RCC 7860 (cell line): ENCODE results near the gene ZSCAN5A.
"Not testable (repeated sequence)": the region's sequence is repeated elsewhere in the genome, so short reads cannot be mapped to it uniquely, and the experiment has no call there.

Experiments used
- DNase-seq: peaks from one replicate; pipeline ENCODE4 v3.0.0-alpha.2; 2015; ENCODE audit warnings: low spot score
- FAIRE-seq: peaks from 2 replicates; lab custom pipeline; 2012; peaks lifted over from hg19 to GRCh38; lab: Jason Lieb, UNC

ZSCAN5A gene

DNA sequence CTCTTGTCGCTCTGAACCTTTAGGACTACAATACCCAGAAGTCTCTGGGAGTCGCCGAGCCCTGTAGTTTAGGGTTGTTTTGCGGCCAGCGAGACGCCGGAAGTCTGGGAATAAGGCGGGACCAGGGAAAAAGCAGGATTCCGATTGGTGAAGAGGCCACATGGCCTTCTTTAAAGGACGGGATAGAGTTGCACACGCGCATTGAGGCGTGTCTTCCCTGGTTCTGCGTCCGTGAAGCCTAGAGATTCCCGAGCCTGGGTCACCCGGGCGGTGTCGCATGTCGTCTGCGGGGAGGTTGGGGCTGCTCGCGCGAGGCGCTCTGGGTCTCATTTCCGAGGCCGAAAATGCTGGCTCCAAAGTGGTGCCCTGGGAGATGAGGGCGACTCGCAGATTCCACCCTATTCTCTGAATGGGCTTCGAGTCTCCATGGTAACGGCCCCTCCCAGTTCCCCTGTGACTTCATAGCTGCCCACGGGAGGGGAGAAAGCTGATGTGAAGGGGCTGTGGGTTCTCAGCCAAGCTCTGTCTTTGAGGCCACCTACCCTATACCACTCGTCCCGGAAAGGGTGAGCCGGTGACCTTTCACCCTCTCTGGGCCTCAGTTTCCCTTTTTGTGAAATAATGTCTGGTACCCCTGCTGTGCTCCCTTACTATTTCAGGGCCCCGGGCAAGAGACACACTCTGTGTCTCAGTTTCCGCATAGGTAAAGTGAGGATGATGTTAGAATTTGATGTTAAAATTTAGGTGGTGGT lies 614 bp upstream of the ZSCAN5A start:
- DNase-seq, result peak; percentile 89
- peak; percentile 79 for FAIRE-seq

GRCh38 chr19:56314018-56314380 lies 640 bp downstream of the ZSCAN5A start:
- FAIRE-seq, result no peak
- DNase-seq, result no peak

DNA sequence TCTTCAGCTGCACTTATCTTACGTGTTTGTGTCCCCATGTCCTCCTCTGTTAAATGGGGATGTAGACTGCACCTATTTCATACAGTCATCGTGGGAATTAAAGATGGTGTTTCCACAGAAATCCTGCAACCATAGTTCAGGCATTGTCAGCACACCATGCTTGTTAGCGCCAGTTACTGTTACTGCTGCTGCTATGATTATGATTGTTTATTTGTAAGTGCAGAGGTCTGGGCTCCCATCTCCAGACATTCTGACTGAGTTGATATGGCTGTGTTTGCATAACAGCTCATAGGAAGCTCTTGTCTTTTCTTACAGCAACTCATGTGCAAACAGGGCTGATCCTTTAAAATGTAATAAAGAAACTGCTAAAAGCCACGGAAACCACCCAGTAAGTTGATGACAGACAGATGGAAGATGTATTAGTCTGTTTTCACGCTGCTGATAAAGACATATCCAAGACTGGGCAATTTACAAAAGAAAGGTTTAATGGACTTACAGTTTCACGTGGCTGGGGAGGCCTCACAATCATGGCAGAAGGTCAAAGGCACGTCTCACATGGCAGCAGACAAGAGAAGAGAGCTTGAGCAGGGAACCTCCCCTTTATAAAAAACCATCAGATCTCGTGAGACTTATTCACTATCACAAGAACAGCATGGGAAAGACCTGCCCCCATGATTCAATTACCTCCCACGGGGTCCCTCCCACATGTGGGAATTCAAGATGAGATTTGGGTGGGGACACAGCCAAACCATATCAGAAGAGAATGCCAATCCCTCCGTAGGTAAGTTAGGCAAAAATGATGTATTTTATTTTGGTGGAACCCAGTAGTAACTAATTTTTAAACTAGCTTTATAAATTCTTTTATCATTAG lies 1.6 kb downstream of the ZSCAN5A start:
- FAIRE-seq, result no peak
- no peak for DNase-seq

DNA sequence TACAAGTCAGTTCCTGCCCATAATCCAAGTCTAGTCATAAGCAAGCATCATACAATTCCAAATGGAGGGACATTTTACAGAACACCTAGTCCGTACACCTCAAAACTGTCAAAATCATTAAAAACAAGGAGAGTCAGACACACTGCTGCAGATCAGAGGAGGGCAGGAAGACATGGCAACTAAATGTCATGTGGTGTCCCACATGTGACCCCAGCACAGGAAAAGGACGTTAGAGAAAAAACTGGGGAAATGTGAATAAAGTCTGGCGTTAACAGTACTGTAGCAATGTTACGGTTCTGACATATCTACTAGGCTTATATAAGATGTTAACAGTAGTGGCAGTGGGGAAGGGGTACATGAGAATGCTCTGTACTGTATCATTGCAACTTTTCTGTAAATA lies 2.3 kb downstream of the ZSCAN5A start:
- DNase-seq, result no peak
- no peak for FAIRE-seq

GRCh38 chr19:56310462-56310861 lies 4.2 kb downstream of the ZSCAN5A start:
- no peak for FAIRE-seq
- DNase-seq, result no peak

- DNase-seq (no peak), FAIRE-seq (no peak)
Measured at GRCh38 chr19:56309511-56310185, 5.0 kb downstream of the ZSCAN5A start.

DNA sequence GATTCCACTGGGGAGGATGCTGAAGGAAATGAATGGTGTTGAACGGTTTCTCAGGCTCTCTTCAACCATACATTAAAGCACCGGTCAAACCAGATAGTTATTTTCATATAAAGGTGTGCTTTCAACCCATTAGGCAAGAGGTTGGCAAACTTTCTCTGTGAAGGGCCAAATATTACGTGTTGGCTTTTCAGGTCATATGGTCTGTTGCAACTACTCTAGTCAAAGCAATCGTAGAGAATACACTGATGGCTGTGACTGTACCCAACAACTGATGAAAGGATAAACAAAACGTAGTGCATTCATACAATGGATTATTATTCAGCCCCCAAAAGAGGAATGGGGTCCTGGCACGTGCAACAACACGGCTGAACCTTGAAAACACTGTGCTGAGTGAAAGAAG lies 5.8 kb downstream of the ZSCAN5A start:
- FAIRE-seq, result no peak
- no peak for DNase-seq

DNA sequence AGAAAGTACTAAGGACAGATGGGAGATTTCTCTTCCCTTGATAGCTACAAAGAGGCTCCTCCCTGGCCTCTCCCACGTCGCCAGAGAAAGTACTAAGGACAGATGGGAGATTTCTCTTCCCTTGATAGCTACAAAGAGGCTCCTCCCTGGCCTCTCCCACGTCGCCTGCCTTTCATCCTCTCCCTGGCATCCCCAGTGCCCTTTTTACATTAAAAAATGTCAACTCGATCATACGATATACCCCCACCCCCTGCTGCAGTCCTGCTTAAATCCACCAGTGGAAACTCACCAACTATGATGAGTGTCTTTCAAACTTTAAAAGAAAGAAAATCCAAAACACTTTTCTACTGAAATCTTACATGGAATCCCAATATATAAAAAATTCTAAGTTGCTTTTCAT lies 7.6 kb downstream of the ZSCAN5A start:
- DNase-seq, FAIRE-seq: not testable (repeated sequence)

GRCh38 chr19:56306016-56306415 lies 8.6 kb downstream of the ZSCAN5A start:
- FAIRE-seq, result no peak
- no peak for DNase-seq

- DNase-seq (no peak), FAIRE-seq (no peak)
Measured at GRCh38 chr19:56304243-56304642, 10.4 kb downstream of the ZSCAN5A start.

DNA sequence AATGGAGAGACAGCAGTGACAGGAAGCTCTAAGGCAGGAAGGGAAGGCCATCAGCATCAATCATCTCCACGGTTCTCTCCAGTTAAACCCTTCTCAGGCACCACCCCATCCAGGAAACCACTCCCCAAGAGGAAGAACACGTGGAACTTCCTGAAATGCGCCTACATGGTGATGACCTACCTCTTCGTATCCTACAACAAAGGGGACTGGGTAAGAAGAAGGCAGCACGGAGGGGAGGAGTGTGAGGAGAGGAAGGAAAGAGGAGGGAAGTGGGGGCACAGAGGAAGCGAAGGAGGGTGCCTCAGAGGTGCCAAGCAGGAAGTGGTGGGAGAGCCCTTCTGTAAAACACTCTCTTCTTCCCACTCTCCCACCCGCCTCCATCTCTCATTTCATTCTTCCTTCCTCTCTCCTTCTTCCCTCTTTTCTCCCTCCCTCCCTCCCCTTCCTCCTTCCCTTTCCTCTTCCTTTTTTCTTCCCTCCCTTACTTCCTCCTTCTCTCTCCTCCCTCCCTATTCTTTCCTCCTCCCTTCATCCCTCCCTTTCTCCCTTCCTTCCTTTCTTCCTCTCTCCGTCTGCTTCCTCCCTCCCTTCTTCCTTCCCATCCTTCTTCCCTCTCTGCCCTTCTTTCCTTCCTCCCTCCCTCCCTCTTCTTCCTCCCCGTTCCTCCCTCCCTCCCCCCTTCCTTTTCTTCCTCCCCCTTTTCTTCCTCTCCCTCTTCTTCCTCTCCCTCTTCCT lies 12.6 kb downstream of the ZSCAN5A start:
- DNase-seq (no peak), FAIRE-seq (no peak)

DNA sequence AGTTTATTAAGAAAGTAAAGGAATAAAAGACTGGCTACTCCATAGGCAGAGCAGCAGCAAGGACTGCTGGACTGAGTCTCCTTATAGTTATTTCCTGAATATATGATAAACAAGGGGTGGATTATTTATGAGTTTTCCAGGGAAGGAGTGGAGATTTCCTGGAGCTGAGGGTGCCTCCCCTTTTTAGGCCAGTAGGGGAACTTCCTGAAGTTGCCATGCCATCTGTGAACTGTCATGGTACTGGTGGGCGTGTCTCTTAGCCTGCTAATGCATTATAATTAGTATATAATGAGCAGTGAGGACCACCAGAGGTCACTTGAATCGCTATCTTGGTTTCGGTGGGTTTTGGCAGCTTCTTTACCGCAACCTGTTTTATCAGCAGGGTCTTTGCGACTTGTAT lies 13.5 kb downstream of the ZSCAN5A start:
- no peak for DNase-seq
- no peak for FAIRE-seq

DNA sequence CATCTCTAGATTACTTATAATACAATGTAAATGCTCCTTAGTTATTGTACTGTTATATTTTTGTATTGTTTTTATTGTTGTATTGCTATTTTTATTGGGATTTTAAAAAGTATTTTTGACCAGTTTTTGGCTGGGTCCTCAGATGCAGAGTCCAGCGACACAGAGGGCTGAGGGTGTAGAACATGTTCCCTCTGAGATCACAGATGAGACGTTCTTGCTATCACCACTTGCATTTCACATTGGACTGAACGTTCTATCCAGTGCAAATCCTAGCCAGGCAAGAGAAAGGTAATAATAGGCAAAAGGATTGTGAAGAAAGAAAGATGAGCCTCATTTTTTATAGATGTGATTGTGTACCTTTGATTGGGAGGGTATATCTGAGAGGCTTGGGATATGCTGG lies 15.0 kb downstream of the ZSCAN5A start:
- DNase-seq (no peak), FAIRE-seq (no peak)

DNA sequence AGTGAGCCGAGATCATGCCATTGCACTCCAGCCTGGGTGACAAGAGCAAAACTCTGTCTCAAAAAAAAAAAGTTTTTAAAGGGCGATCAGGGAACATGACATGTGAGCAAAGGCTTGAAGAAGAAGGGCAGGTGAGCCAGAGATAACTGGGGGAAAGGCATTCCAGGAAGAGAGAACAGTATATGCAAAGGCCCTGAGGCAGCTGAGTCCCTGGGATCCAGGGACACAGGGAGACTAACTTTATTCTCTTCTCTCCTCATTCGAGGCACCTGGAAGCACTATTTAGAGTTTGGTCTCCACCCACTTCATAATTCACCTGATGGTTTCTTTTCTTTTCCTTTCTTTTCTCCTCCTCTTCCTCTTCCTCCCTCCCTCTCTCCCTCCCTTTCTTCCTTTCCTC lies 17.6 kb downstream of the ZSCAN5A start:
- DNase-seq (no peak), FAIRE-seq (no peak)

GRCh38 chr19:56295531-56296455 lies 18.8 kb downstream of the ZSCAN5A start:
- DNase-seq (no peak), FAIRE-seq (no peak)

DNA sequence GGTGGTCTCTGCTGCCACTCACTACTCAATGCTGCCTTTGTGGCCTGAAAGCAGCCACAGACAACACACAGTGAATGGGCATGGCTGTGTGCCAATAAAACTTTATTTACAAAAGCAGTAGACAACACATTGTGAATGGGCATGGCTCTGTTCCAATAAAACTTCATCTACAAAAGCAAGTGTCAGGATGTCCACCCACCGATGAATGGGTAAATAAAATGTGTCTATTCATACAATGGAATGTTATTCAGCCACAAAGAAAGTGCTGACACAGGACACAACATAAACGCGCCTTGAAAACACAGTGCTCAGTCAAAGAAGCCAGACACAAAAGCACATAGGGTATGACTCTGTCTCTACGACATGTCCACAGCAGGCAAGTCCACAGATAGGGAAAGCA lies 20.1 kb downstream of the ZSCAN5A start:
- FAIRE-seq, result no peak

GRCh38 chr19:56291867-56292266 lies 22.8 kb downstream of the ZSCAN5A start:
- FAIRE-seq (no peak), DNase-seq (no peak)

More for the DNA sequence above, 20.1 kb downstream of the ZSCAN5A start:
- no peak for DNase-seq

- FAIRE-seq, result no peak
- DNase-seq, result no peak
Measured at GRCh38 chr19:56290104-56290503, 24.5 kb downstream of the ZSCAN5A start.

GRCh38 chr19:56284746-56285145 lies 29.9 kb downstream of the ZSCAN5A start:
- FAIRE-seq (no peak), DNase-seq (no peak)

GRCh38 chr19:56282809-56283208 lies 31.8 kb downstream of the ZSCAN5A start:
- no peak for FAIRE-seq

More at GRCh38 chr19:56282809-56283208, 31.8 kb downstream of the ZSCAN5A start:
- DNase-seq, result no peak
